ENCODE results near the gene FUT7.

Gene FUT7

GRCh38 chr9:137016436-137016835 lies 15.5 kb downstream of the FUT7 start:
- no peak for TF ChIP-seq CTCF (IDR thresholded peaks at IDR 0.05; ENCODE audit: low read depth, low read length)
- no peak overlapping the region for H3K4me3 ChIP-seq (ENCODE audit: low read depth, low read length)

GRCh38 chr9:137015976-137016375 lies 15.9 kb downstream of the FUT7 start:
- TF ChIP-seq CTCF (IDR thresholded peaks at IDR 0.05; ENCODE audit: low read depth, low read length): no peak
- no peak overlapping the region for H3K4me3 ChIP-seq (ENCODE audit: low read depth, low read length)

- no peak overlapping the region for H3K4me3 ChIP-seq (ENCODE audit: low read depth, low read length)
- no peak for TF ChIP-seq CTCF (IDR thresholded peaks at IDR 0.05; ENCODE audit: low read depth, low read length)
Observed at GRCh38 chr9:137015540-137015930, 16.4 kb downstream of the FUT7 start.

GRCh38 chr9:137014776-137015539 lies 16.9 kb downstream of the FUT7 start:
- no peak for TF ChIP-seq CTCF (IDR thresholded peaks at IDR 0.05; ENCODE audit: low read depth, low read length)
- no peak overlapping the region for H3K4me3 ChIP-seq (ENCODE audit: low read depth, low read length)

GRCh38 chr9:137014166-137014565 lies 17.7 kb downstream of the FUT7 start:
- no peak overlapping the region for H3K4me3 ChIP-seq (ENCODE audit: low read depth, low read length)
- no peak for TF ChIP-seq CTCF (IDR thresholded peaks at IDR 0.05; ENCODE audit: low read depth, low read length)

- TF ChIP-seq CTCF (IDR thresholded peaks at IDR 0.05; ENCODE audit: low read depth, low read length): no peak
- no peak overlapping the region for H3K4me3 ChIP-seq (ENCODE audit: low read depth, low read length)
Observed at GRCh38 chr9:137013571-137013940, 18.3 kb downstream of the FUT7 start.

- TF ChIP-seq CTCF (IDR thresholded peaks at IDR 0.05; ENCODE audit: low read depth, low read length): no peak
- H3K4me3 ChIP-seq (ENCODE audit: low read depth, low read length): no peak overlapping the region
Observed at GRCh38 chr9:137012694-137013570, 19.0 kb downstream of the FUT7 start.

Measured in WI38 (cell line).